Pulmonary artery endothelial cell (primary cell): ENCODE measurements around the gene ENTREP3. TPM values are rescaled to one million over a fixed set of nuclear protein-coding genes. Genes with fewer than 3 reads are reported as not detected.
"Not testable (repeated sequence)": the region's sequence is repeated elsewhere in the genome, so short reads cannot be mapped to it uniquely, and the experiment has no call there.

Source experiments
- DNase-seq: peaks from one replicate; pipeline ENCODE4 v3.0.0-alpha.2; 2011; ENCODE audit warnings: low read depth, low spot score
- total RNA-seq: library from RNA; depleted of rRNA; stranded (reverse); fragments of >200 nt; gene quantifications from 2 replicates; pipeline ENCODE4 v1.2.3, GENCODE V29; 2014

The ENTREP3 gene
- total RNA-seq, 1 donor from 2014 or later = 4.9 TPM

DNA sequence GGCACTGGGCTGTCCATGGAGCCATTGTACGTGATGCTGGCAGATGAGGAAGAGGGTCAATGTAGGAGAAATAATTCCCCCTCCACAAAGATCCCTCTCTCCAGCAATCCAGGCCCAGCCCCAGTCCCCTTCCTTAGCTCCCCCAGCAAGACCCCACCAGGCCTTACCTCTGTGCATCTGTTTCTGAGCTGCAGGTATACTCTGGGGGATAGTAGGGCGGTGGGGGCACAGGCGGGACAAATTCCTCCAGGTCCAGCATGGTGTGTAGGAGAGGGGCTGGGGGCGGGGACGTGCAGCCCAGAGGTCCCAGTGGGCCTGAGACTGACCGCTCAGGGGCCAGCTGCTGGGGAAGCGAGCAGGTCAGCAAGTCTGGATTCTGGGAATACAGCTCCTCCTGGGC, 3.7 kb downstream of the ENTREP3 start:
- DNase-seq = no peak

DNA sequence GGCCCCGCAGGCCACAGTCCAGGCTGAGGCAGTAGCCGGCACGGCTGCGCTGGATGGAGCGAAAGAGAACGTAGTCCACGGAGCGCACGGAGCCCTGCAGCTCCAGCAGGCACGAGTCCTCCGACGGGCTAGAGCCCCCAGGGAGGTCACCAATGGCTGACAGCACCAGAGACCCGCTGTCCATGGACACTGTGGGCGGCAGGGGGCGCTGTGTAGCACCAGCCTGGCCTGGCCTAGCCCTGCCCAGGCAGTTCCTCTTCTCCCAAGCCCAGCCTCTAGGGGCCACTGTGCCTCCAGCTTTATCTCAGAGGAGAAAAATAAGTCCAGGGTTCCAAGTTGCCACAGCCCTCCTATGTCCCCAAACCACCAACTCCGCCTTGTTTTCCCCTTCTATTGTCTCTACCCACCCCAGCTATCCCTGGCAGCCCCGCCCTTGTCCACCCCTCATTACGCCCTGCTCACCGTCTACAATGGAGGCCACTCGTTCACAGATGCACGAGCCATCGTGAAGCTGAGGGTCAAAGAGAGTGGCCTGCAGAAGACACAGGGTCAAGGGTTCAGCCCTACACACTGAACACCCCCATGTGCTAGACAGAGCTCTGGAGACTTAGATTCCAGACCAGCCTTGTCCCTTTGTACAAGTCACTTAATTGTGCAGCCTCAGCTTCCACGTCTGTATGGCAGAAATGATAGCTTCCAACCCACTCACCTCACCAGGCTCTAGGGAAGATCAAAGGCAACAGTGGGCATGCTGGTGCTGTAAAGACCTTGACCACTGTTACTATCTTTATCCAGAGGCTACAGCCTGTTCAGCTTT, 4.4 kb downstream of the ENTREP3 start:
- peak; percentile 69 for DNase-seq

DNA sequence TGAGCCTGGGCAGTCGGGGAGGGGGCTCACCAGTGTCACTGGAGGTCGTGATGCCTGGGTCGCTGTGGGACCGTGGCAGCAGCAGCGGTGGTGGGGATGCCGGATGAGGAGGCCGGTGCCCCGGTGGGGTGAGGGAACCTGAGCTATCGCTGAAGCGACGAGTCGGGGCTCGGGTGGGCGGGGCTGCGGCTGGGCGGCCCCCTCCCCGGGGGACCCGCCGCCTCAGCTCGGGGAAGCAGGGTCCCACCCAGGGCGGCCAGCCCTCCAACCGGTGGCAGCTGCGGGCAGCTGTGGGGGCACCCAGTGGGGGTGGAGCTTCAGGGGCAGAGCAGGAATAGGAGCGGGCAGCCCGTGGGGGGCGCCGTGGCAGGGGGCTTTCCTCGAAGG, 5.0 kb downstream of the ENTREP3 start:
- no peak for DNase-seq

DNA sequence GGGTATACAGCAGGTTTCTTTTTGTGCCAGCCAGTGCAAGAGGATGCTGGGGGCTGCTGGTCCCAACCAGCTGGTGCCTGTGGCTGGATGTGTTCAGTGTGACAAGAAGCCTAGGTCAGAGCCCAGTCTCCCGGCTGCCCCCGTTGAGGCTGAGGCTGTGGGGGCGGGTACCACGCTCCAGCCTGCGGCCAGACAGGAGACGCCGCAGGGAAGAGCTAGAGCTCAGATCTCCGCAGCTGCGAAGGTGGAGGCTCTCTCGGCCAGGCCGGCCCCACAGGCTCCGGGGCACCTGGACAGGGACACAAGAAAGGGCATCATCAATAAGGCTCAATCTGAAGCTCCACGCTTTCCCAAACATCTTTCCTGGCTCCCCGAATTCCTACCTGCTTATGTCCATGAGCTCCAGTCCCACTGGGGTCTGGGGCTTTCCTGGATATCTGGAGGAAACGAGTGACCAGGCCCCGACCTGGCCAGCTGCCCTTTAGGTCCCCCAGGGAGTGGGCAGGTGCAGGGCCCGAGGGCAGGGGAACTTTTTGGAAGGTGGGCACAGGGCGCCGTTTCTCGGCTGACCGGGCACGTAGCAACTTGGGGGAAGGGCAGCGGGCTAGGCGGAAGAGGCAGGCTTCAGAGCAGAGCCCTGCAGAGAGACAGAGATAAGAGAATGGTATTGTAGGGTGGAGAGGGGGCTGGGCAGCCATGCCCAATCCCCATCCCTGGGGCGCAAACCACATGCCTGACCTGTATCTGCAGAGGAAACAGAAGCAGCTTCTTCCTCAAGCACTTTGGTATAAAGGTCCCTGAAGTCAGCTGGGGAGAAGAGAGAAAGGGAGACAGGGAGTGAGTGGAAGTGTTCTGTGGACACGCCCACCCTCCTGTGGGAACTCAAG, 7.4 kb downstream of the ENTREP3 start:
- no peak for DNase-seq

DNA sequence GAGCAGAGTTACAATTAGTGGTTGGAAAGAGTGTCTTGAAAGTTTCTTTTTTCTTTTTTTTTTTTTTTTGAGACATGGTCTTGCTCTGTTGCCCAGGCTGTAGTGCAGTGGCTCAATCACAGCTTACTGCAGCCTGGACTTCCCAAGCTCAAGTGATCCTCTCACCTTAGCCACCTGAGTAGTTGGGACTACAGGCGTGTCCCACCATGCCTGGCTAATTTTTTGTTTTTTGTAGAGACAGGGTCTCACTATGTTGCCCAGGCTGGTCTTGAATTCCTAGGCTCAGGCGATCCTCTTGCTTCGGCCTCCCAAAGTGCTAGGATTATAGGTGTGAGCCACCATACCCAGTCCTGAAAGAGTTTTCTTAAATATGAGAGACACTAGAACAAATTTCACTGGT, 8.5 kb downstream of the ENTREP3 start:
- not testable (repeated sequence) for DNase-seq

DNA sequence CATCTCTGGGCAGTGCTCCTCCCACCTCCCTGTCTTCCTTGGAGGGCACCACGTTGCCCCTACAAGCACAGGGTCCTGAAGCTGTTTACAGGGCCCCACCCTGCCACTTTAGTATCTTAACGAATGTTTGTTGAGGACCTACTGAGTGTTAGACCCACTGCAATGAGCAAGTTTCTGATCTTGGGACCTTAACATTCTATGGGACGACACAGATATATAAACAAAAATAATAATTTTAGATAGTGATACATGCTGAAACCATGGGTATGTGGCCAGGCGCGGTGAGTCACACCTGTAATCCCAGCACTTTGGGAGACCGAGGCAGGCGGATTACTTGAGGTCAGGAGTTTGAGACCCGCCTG, 10.1 kb downstream of the ENTREP3 start:
- DNase-seq = no peak

DNA sequence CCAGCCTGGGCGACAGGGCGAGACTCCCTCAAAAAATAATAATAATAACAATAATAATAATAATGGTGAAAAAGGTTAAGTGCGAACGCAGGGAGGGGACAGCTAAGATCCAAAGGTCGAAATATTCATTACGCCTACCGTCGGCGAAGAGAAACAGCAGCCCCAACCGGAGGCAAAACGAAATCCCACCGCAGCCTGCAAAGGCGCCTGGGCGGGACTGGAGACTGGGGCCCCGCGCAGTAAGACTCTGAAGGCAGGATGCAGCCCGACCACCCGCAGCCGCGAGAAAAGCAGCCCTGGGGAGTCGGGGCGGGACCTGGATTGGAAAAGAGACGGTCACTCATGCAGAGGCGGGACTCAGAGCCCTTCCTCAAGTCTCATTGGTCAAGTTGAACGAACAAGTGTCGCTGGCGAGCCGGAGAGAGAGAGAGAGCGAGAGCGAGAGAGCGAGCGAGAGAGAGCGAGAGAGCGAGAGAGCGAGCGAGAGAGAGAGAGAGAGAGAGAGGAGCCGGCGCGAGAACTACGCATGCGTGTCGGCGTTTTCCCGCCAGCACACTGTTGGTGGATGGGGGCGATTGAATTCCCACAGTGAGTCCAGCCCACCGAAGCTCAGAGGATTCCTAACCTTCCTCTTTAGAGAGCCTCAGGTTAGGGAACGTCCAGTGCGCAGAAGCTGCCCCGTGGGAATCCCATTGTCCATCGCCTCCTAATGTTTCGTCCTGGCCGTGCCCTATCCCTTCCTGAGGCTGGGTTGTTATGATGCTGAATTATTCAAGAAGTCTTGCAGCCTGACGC, 10.7 kb downstream of the ENTREP3 start:
- DNase-seq = peak; percentile 98

DNA sequence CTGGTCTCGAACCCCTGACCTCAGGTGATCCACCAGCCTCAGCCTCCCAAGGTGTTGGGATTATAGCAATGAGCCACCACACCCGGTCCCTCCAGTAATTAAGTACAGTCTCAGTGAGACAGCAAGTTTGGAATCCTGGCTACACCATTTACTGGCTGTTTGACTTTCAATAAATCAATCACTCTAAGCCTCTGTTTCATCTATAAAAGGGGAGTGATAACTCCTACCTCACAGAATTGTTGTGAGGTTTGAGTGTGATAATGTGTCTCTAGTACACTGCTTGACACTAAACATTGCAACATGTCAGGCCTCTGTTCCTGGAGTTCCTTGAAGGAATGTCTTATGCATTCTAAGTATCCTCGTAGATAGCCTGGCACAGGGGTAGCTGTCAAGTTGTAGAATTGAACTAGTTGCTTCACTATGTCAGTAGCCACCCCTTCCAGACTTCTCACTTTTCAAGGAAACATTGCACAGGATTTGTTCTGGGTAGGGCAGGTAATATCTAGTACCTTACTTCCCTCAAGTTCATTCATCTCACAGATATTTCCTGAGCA, 12.4 kb downstream of the ENTREP3 start:
- no peak for DNase-seq

DNA sequence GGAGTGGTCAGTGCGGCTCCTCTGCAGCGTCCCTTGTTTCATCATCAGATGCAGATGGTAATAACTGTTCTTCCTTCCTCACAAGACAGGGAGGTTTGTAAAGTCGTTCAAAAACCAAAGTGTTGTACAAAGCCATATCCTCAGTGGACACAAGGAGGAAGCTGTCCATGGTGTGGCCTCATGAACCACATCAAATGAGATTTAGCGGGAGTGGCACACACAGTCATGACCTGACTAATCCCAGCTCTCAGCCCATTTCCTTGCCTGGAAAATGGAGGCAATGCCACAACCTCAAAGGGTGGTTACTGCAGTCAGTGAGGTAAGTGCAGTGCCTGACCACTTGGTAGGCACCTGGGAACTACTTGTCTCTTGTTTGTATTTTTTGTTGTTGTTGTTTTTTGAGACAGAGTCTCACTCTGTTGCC, 13.4 kb downstream of the ENTREP3 start:
- no peak for DNase-seq

DNA sequence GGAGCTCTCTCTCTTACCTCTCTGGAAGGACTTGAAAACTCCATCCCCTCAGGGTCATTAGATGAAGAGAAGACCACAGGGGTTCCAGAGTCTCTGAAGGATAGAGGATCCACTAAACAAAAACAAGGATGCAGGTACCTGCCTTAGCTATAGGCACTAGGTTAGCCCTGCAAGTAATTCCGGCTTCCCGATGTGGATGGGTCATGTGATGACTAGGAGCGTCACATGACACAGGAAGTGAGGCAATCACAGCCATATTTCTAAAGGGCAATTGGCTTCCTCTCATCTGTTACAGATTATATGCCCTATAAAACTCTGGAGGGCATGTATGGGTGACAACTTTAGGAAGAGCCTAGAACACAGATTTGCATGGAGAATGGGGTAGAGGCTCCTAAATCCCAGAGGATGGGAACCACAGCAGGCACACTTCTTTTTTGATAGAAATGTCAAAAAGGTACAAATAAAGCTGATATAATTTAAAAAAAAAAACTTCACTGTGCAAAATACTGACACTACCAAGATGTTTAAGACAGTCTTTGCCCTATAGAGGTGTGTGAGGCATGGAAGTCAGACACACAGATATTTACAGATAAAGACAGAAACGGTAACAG, 14.1 kb downstream of the ENTREP3 start:
- DNase-seq = no peak

DNA sequence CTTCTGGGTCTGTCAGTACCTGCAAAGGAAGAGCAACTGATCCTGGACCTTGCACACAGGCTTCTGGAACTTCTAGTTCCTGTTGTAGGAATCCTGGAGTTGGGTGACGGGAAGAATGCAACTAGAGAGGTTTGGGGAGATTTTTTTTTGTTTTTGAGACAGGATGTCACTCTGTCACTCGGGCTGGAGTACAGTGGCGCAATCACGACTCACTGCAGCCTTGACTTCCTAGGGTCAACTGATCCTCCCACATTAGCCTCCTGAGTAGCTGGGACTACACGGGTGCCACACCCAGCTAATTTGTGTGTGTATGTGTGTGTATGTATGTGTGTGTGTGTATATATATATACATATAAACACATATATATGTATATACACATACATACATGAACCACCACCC, 18.8 kb downstream of the ENTREP3 start:
- no peak for DNase-seq

DNA sequence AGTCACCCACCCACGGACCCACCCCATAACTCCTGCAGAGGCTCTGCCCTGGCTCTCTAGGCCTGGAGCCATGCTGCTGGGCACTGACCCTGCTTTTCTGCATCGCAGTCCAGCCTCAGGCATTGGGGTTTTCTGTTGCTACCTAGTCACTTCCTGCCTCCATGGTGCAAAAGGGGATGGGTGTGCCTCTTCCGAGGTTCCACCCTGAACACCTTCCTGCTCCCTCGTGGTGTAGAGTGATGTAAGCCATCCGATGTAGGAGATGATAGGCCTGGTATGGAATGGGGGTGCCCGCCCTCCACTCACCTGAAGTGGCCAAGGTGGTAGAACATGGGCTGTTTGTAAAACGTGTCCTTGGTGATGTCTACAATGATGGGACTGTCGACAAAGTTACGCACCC, 19.9 kb downstream of the ENTREP3 start:
- not testable (repeated sequence) for DNase-seq

DNA sequence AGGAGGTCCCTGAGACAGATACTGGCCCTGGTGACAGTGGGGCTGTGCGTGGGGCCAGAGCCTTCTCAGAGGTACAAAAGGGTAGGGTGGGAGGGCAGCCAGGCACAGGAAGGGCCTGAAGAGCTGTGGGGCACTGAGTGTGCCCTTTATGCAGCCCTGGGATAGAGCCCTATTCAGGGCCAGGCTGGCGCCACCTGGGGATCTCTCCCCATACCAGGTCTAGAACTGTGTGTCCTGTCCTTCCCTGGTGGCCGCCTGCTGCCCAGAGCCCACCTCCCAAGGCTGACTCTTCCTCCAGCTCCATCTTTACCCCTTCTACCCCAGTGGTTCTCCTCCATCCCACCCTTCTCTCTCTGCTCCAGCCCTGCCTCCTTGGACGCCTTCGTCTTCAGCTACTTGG, 21.8 kb downstream of the ENTREP3 start:
- DNase-seq = not testable (repeated sequence)

DNA sequence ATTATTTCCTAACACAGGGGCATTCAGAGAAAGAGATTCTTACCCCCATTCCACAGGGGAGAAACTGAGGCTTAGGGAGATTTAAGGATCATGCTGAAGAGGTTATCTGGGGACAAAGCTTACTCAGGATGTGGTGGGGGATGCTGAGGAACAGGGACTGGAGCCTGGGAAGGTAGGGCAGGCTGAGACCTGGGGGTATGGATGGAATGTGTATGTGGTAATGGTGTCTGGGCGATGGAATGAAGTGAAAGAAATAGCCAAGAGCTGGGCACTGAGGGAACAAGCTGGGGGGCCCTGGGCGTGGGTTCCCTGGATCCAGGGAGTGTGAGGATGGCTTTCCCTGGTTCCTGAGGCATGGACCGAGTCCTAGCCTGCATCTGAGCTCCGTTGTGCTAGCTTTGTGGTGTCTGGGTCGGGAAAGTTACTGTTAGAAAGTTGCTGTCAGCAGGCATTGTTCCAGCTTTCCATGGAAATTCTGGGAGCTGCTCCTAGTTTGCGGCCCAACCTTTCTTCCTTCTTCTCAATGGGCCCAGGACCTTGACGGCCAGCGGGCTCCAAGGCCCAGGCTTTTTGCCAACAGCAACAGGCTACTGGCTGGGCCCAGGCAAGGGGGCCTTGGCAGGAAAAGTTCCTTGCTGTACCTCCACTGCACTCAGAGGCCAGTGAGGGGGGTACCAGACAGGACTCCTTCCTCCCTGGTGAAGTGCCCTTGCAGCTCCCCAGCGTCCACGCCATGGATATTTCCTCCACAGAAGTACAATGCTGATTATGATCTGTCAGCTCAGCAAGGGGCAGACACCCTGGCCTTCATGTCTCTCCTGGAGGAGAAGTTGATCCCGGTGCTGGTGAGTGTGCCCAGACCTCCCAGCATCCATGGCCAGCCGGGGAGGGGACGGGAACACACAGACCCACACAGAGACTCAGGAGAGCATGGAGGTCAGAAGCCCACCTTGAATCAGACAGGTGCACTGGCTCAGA, 23.0 kb downstream of the ENTREP3 start:
- not testable (repeated sequence) for DNase-seq

DNA sequence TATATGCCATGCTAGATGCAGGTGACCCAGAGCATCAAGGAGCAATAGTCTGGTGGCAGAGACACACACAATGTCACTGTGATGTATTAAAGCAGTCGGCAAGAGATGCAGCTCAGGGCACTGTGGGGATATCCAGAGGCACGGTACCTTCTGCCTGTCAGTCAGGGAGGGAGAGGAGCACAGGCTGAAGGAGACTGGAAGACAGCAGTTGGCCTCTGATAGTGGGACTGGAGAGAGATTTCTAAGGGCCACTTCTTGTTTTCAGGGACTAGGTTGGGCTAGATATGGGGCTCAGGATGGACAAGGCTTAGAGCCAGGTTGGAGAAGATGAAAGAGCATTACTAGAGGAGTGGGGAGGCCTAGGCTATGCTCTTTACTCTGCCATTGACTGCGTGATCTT, 24.0 kb downstream of the ENTREP3 start:
- not testable (repeated sequence) for DNase-seq

DNA sequence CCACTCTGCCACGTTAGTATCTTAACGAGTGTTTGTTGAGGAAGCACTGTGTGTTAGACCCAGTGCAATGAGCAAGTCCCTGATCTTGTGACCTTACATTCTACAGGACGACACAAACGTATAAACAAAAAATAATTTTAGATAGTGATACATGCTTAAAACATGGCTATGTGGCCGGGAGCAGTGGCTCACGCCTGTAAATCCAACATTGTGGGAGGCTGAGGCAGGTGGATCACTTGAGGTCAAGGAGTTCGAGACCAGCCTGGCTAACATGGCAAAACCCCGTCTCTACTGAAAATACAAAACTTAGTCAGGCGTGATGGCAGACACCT, 27.2 kb downstream of the ENTREP3 start:
- DNase-seq = no peak

DNA sequence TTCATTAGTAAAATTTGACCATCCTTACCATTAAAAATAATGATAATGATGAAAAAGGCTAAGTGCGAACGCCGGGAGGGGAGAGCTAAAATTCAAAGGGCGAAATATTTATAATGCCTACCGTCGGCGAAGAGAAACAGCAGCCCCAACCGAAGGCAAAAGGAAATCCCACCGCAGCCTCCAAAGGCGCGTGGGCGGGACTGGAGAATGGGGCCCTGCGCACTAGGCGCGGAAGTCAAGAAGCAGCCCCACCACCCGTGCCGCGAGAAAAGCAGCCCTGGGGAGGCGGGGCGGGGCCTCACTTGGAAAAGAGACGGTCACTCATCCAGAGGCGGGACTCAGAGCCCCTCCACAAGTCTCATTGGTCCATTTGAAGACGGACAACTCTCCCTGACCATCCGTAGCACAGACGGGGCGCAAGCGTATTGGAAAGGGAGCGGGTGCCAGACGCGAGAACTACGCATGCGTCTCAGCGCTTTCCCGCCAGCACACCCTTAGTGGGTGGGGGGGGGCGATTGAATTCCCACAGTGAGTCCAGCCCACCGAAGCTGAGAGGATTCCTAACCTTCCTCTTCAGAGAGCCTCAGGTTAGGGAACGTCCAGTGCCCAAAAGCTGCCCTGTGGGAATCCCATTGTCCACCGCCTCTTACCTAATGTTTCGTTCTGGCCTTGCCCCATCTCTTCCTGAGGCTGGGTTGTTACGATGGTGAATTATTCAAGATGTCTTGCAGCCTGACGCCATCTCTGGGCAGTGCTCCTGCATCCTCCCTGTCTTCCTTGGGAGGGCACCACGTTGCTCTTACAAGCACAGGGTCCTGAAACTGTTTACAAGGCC, 27.8 kb downstream of the ENTREP3 start:
- DNase-seq = peak; percentile 96

DNA sequence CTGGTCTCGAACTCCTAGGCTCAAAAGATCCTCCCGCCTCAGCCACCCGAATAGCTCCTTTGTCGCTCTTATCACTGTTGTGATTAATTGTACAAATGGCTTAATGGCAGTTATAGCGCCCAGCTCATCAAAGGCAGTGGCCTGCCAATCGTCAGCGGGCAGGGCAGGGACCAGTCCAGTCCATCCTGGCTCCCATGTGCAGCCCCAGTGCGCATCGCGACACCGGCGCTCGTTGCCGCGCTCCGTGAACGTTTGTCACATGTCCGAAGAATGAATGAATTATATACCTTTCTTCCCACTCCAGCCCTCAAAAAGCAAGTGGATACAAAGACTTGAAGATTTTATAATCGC, 28.4 kb downstream of the ENTREP3 start:
- no peak for DNase-seq
